Adrenal gland (tissue), 12 donors: Measurements from ENCODE around the gene PLOD3. TPM values are rescaled to one million over a fixed set of nuclear protein-coding genes. Genes with fewer than 3 reads are reported as not detected.

Experiments used
- microRNA-seq, 3 donors: library from miRNA; unstranded; fragments of <30 nt; microRNA quantifications; one replicate each; pipeline ENCODE4, GENCODE V29; 2017 to 2020
- polyA plus RNA-seq, 3 donors: library from polyadenylated mRNA; stranded (reverse); fragments of 200-250 nt in 2 of 3; fragments of 350-450 nt in 1 of 3; fragmentation: Illumina TruSeq in 1 of 3; extraction: RNeasy Lipid Tissue Mini Kit (QIAGEN cat#74804) in 1 of 3; gene quantifications; one replicate each; pipeline ENCODE4 v1.2.3, GENCODE V29; 2013 to 2014
- small RNA-seq, 2 donors: library from RNA; depleted of rRNA; stranded (forward); fragments of <200 nt; gene quantifications; one replicate each; pipeline ENCODE3, GENCODE V24; 2016
- total RNA-seq, 9 donors: library from RNA; depleted of rRNA in 4 of 9; stranded (reverse); fragments of >200 nt in 4 of 9; fragments of 120-200 nt in 1 of 9; fragmentation: NEBNext Ultra II Directional in 1 of 9; extraction: Animal tissue kit (Norgen Biotek cat#: 25700) in 1 of 9; gene quantifications; one replicate each; pipeline versions ENCODE4 v1.1.0 to v1.2.4, GENCODE V29; 2013 to 2023
- donor health status: healthy with polysubstance abuse.
- donor health status: Bipolar disorder and iron deficiency.
- donor health status: DM: yes; HTN: yes; CAD: no.
- donor health status: DM: no; HTN: no; CAD: no.
- donor health status: DM: no; HTN: no; CAD: no.
- donor health status: DM: yes; HTN: yes; CAD: no.

Gene PLOD3
- total and polyA plus RNA-seq, 12 donors: 24.1 to 62.2 (median 51.4) TPM

Small RNAs within 50 kb of the gene (microRNA-seq; reads per million reads assigned to microRNA genes)
- 0 reads per million in 3 donors for gene MIR4653

Small RNAs within 50 kb of the gene (small RNA-seq; reads per million reads assigned to genes)
- gene MIR4653: 0 to 0.25 reads per million in 2 donors

Other genes starting within 250 kb of the PLOD3 start
- 1 to 10 TPM in 1 of 9 donors, under 1 TPM in 4, not detected in 4; 0.07 to 1.2 (median 0.55) TPM for gene MUC12, start 248.0 kb downstream of the PLOD3 start, total RNA-seq
- gene MUC12, start 248.0 kb downstream of the PLOD3 start, polyA plus RNA-seq: 1 to 10 TPM in 2 of 3 donors, under 1 TPM in 1; 0.44 to 3.3 (median 3.0) TPM
- not detected for gene MUC17, start 197.5 kb downstream of the PLOD3 start, total RNA-seq
- not detected for gene MUC17, start 197.5 kb downstream of the PLOD3 start, polyA plus RNA-seq
- gene TRIM56, start 132.1 kb downstream of the PLOD3 start, total RNA-seq: 10 to 100 TPM; 10.6 to 57.3 (median 29.5) TPM
- 10 to 100 TPM in 2 of 3 donors, 1 to 10 TPM in 1; 8.3 to 24.1 (median 16.3) TPM for gene TRIM56, start 132.1 kb downstream of the PLOD3 start, polyA plus RNA-seq
- 100 to 1,000 TPM in 1 of 9 donors, 10 to 100 TPM in 6, 1 to 10 TPM in 2; 4.8 to 118 (median 18.8) TPM for gene SERPINE1, start 90.5 kb downstream of the PLOD3 start, total RNA-seq
- gene SERPINE1, start 90.5 kb downstream of the PLOD3 start, polyA plus RNA-seq: 10 to 100 TPM in 2 of 3 donors, 1 to 10 TPM in 1; 9.1 to 23.1 (median 23.0) TPM
- 100 to 1,000 TPM in 1 of 9 donors, 10 to 100 TPM in 8; 26.9 to 190 (median 45.8) TPM for gene AP1S1, start 63.1 kb downstream of the PLOD3 start, total RNA-seq
- gene AP1S1, start 63.1 kb downstream of the PLOD3 start, polyA plus RNA-seq: 10 to 100 TPM; 20.4 to 35.4 (median 30.0) TPM
- 10 to 100 TPM in 2 of 9 donors, 1 to 10 TPM in 3, under 1 TPM in 1, not detected in 3; 0.97 to 14.3 (median 3.3) TPM for gene VGF, start 52.0 kb downstream of the PLOD3 start, total RNA-seq
- 10 to 100 TPM in 1 of 3 donors, 1 to 10 TPM in 2; 1.9 to 12.8 (median 4.6) TPM for gene VGF, start 52.0 kb downstream of the PLOD3 start, polyA plus RNA-seq
- gene NAT16, start 37.3 kb downstream of the PLOD3 start, total RNA-seq: under 1 TPM in 1 of 9 donors, not detected in 8; 0.14 TPM
- not detected for gene NAT16, start 37.3 kb downstream of the PLOD3 start, polyA plus RNA-seq
- not detected for gene MOGAT3, start 16.5 kb downstream of the PLOD3 start, total RNA-seq
- gene MOGAT3, start 16.5 kb downstream of the PLOD3 start, polyA plus RNA-seq: not detected
- 100 to 1,000 TPM in 4 of 9 donors, 10 to 100 TPM in 5; 69.0 to 142 (median 95.7) TPM for gene ZNHIT1, start 584 bp upstream of the PLOD3 start, total RNA-seq
- gene ZNHIT1, start 584 bp upstream of the PLOD3 start, polyA plus RNA-seq: 100 to 1,000 TPM in 2 of 3 donors, 10 to 100 TPM in 1; 34.7 to 228 (median 177) TPM
- 1 to 10 TPM; 2.0 to 7.8 (median 3.6) TPM for gene CLDN15, start 20.2 kb upstream of the PLOD3 start, total RNA-seq
- gene CLDN15, start 20.2 kb upstream of the PLOD3 start, polyA plus RNA-seq: 10 to 100 TPM in 1 of 3 donors, 1 to 10 TPM in 1, under 1 TPM in 1; 0.70 to 10.9 (median 6.5) TPM
- 100 to 1,000 TPM; 216 to 439 (median 287) TPM for gene FIS1, start 27.5 kb upstream of the PLOD3 start, total RNA-seq
- 100 to 1,000 TPM; 158 to 230 (median 168) TPM for gene FIS1, start 27.5 kb upstream of the PLOD3 start, polyA plus RNA-seq
- 10 to 100 TPM; 22.5 to 72.2 (median 34.7) TPM for gene IFT22, start 104.2 kb upstream of the PLOD3 start, total RNA-seq
- gene IFT22, start 104.2 kb upstream of the PLOD3 start, polyA plus RNA-seq: 10 to 100 TPM; 14.7 to 40.9 (median 22.5) TPM
- 10 to 100 TPM in 2 of 9 donors, 1 to 10 TPM in 7; 1.8 to 18.8 (median 5.0) TPM for gene COL26A1, start 145.3 kb upstream of the PLOD3 start, total RNA-seq
- gene COL26A1, start 145.3 kb upstream of the PLOD3 start, polyA plus RNA-seq: 10 to 100 TPM in 1 of 3 donors, 1 to 10 TPM in 1, under 1 TPM in 1; 0.64 to 15.0 (median 3.4) TPM